Endothelial cell of umbilical vein (primary cell): ENCODE results near the gene SH3GLB2. TPM values are rescaled to one million over a fixed set of nuclear protein-coding genes. Genes with fewer than 3 reads are reported as not detected.

ENCODE experiments used
- polyA plus RNA-seq, 4 experiments: library from polyadenylated mRNA; depleted of rRNA in 3 of 4; stranded (reverse) in 3 of 4; unstranded in 1 of 4; fragments of >200 nt; gene quantifications; 2 replicates each; pipeline versions ENCODE4 v1.2.1 to v1.2.3, GENCODE V29; 2011 to 2012; ENCODE audit warnings: missing spikeins in 1 of 4
- total RNA-seq: library from RNA; stranded (reverse); gene quantifications from 2 replicates; pipeline ENCODE4 v1.2.3, GENCODE V29; 2021

The SH3GLB2 gene
- total and polyA plus RNA-seq, 2 donors (not counting 3 experiments of a cell fraction or from before 2014, with no cell fraction given) = 58.8 to 77.5 TPM

Other genes starting within 250 kb of the SH3GLB2 start
- gene TBC1D13, start 241.1 kb downstream of the SH3GLB2 start, total RNA-seq = 34.9 and 35.1 TPM in 2 replicates
- 41.9 and 43.9 TPM in 2 replicates for gene TBC1D13, start 241.1 kb downstream of the SH3GLB2 start, polyA plus RNA-seq
- 17.9 and 18.0 TPM in 2 replicates for gene ENDOG, start 209.8 kb downstream of the SH3GLB2 start, total RNA-seq
- gene ENDOG, start 209.8 kb downstream of the SH3GLB2 start, polyA plus RNA-seq = 21.1 and 26.4 TPM in 2 replicates
- gene SPOUT1, start 198.5 kb downstream of the SH3GLB2 start, total RNA-seq = 51.6 and 59.3 TPM in 2 replicates
- 50.4 and 51.4 TPM in 2 replicates for gene SPOUT1, start 198.5 kb downstream of the SH3GLB2 start, polyA plus RNA-seq
- 7.2 and 8.0 TPM in 2 replicates for gene KYAT1, start 146.4 kb downstream of the SH3GLB2 start, total RNA-seq
- 9.6 and 10.3 TPM in 2 replicates for gene KYAT1, start 146.4 kb downstream of the SH3GLB2 start, polyA plus RNA-seq
- 99.6 and 126 TPM in 2 replicates for gene LRRC8A, start 146.2 kb downstream of the SH3GLB2 start, total RNA-seq
- gene LRRC8A, start 146.2 kb downstream of the SH3GLB2 start, polyA plus RNA-seq = 129 and 134 TPM in 2 replicates
- 0.30 and 1.8 TPM in 2 replicates for gene PHYHD1, start 107.3 kb downstream of the SH3GLB2 start, total RNA-seq
- 1.1 and 1.8 TPM in 2 replicates for gene PHYHD1, start 107.3 kb downstream of the SH3GLB2 start, polyA plus RNA-seq
- gene DOLK, start 80.7 kb downstream of the SH3GLB2 start, total RNA-seq = 18.8 and 22.3 TPM in 2 replicates
- 59.8 and 71.6 TPM in 2 replicates for gene DOLK, start 80.7 kb downstream of the SH3GLB2 start, polyA plus RNA-seq
- gene NUP188, start 80.6 kb downstream of the SH3GLB2 start, total RNA-seq = 62.1 and 66.2 TPM in 2 replicates
- 62.7 TPM in 2 replicates for gene NUP188, start 80.6 kb downstream of the SH3GLB2 start, polyA plus RNA-seq
- 28.0 and 29.5 TPM in 2 replicates for gene MIGA2, start 8.3 kb upstream of the SH3GLB2 start, total RNA-seq
- 27.7 and 28.0 TPM in 2 replicates for gene MIGA2, start 8.3 kb upstream of the SH3GLB2 start, polyA plus RNA-seq
- gene DOLPP1, start 52.8 kb upstream of the SH3GLB2 start, total RNA-seq = 17.7 and 26.6 TPM in 2 replicates
- gene DOLPP1, start 52.8 kb upstream of the SH3GLB2 start, polyA plus RNA-seq = 28.3 and 32.4 TPM in 2 replicates
- 34.2 and 36.8 TPM in 2 replicates for gene CRAT, start 82.5 kb upstream of the SH3GLB2 start, total RNA-seq
- 55.3 and 65.2 TPM in 2 replicates for gene CRAT, start 82.5 kb upstream of the SH3GLB2 start, polyA plus RNA-seq
- 121 and 123 TPM in 2 replicates for gene PTPA, start 83.1 kb upstream of the SH3GLB2 start, total RNA-seq
- gene PTPA, start 83.1 kb upstream of the SH3GLB2 start, polyA plus RNA-seq = 97.7 and 108 TPM in 2 replicates
- 12.3 and 13.3 TPM in 2 replicates for gene IER5L, start 149.9 kb upstream of the SH3GLB2 start, total RNA-seq
- gene IER5L, start 149.9 kb upstream of the SH3GLB2 start, polyA plus RNA-seq = 5.3 and 9.2 TPM in 2 replicates